HepG2 (cell line): Measurements from ENCODE around the gene LUZP2. TPM values are rescaled to one million over a fixed set of nuclear protein-coding genes. Genes with fewer than 3 reads are reported as not detected.

ENCODE experiments used
- ATAC-seq: fragments of 200-7000 bp; cut with Tn5 transposase; 3 replicates; pipeline ENCODE4 v1.9.1; 2020; ENCODE audit warnings: mild to moderate bottlenecking, moderate library complexity
- BruUV-seq: library from RNA; stranded (reverse); fragments of 400-500 nt; replicated peaks from 2 replicates; lab custom pipeline; 2021; lab: Mats Ljungman, UMichigan
- CTCF ChIA-PET: fragments of 300-600 bp; formaldehyde crosslinking; extraction: SDS; loops from one replicate; lab custom pipeline; 2021; ENCODE audit warnings: low total read pairs, inconsistent platforms, low intra/inter-chr PET ratio; lab: Yijun Ruan, JAX
- POLR2A ChIA-PET: fragments of 350-600 bp; sonication (Branson Sonifier 250); formaldehyde crosslinking; loops from one replicate; lab custom pipeline; 2020; ENCODE audit warnings: antibody characterized with exemption, inconsistent platforms; lab: Yijun Ruan, JAX
- DNase-seq: peaks from one replicate; pipeline ENCODE4 v3.0.0-alpha.2; 2015; ENCODE audit warnings: low spot score
- FAIRE-seq: peaks from 3 replicates; lab custom pipeline; 2011; peaks lifted over from hg19 to GRCh38; lab: Jason Lieb, UNC
- H2AFZ ChIP-seq: one replicate; pipeline ENCODE4 v1.6.1; 2011; ENCODE audit warnings: low read length, inconsistent platforms
- H3K27ac ChIP-seq: fragments of 300-600 bp; 3 replicates; pipeline ENCODE4 v1.8.0; 2011; ENCODE audit warnings: mixed run types, mild to moderate bottlenecking, mixed read lengths, low read length, inconsistent platforms; ENCODE audit not compliant: insufficient read depth; ENCODE audit errors: extremely low read length
- H3K27me3 ChIP-seq, 2 experiments: fragments of 200-600 bp in 1 of 2; 2 replicates in 1 of 2; 3 replicates in 1 of 2; pipeline versions ENCODE4 v1.6.0 to v1.8.0; 2011; ENCODE audit warnings: low read length in 2 of 2, mild to moderate bottlenecking in 2 of 2, moderate library complexity in 2 of 2, inconsistent platforms in 1 of 2; ENCODE audit not compliant: insufficient read depth in 2 of 2, control insufficient read depth in 1 of 2
- H3K36me3 ChIP-seq, 2 experiments: fragments of 200-600 bp in 1 of 2; replicated peaks in 1 of 2; 2 replicates in 1 of 2; 3 replicates in 1 of 2; pipeline versions ENCODE4 v1.5.1 to v1.8.0; 2011; ENCODE audit warnings: low read length in 2 of 2, inconsistent platforms in 1 of 2; ENCODE audit not compliant: insufficient read depth in 2 of 2, control insufficient read depth in 1 of 2
- H3K4me1 ChIP-seq: 2 replicates; pipeline ENCODE4 v1.5.1; 2012; ENCODE audit warnings: low read length, inconsistent platforms; ENCODE audit not compliant: insufficient read depth
- H3K4me2 ChIP-seq: 2 replicates; pipeline ENCODE4 v1.6.0; 2011; ENCODE audit warnings: low read depth, low read length, inconsistent platforms
- H3K4me3 ChIP-seq, 3 experiments: fragments of 200-600 bp in 1 of 3; sonication (generic), shearing (Covaris generic) in 1 of 3; replicated peaks in 1 of 3; 2 replicates each; pipeline ENCODE4 v1.5.1; 2011 to 2016; ENCODE audit warnings: low read length in 3 of 3, inconsistent platforms in 2 of 3, low read depth in 2 of 3, mild to moderate bottlenecking in 2 of 3, control low read depth in 1 of 3, mixed read lengths in 1 of 3; ENCODE audit not compliant: insufficient read depth in 1 of 3
- H3K79me2 ChIP-seq: one replicate; pipeline ENCODE4 v1.6.1; 2011; ENCODE audit warnings: low read length, inconsistent platforms; ENCODE audit not compliant: insufficient read depth
- H3K9ac ChIP-seq: 2 replicates; pipeline ENCODE4 v1.6.0; 2011; ENCODE audit warnings: mild to moderate bottlenecking, low read depth, low read length, inconsistent platforms; ENCODE audit not compliant: insufficient read depth
- H3K9me3 ChIP-seq: 2 replicates; pipeline ENCODE4 v1.5.1; 2012; ENCODE audit warnings: mild to moderate bottlenecking, low read length
- H4K20me1 ChIP-seq: 2 replicates; pipeline ENCODE4 v1.6.0; 2011; ENCODE audit warnings: inconsistent platforms, mild to moderate bottlenecking, low read length, moderate library complexity; ENCODE audit not compliant: insufficient read depth
- GZF1 ChIP-seq: sonication (generic); formaldehyde crosslinking; IDR thresholded peaks from 2 replicates; pipeline ENCODE4 v1.5.1; 2020; ENCODE audit warnings: mild to moderate bottlenecking, missing genetic modification reagents
- PRPF4 ChIP-seq: fragments of 200-400 bp; formaldehyde crosslinking; IDR thresholded peaks from 2 replicates; pipeline ENCODE4 v1.6.1; 2016; ENCODE audit warnings: low read length, low read depth; ENCODE audit not compliant: poor library complexity, severe bottlenecking
- SMYD3 ChIP-seq: sonication (generic); formaldehyde crosslinking; IDR thresholded peaks from 2 replicates; pipeline ENCODE4 v1.8.1; 2023; ENCODE audit warnings: mild to moderate bottlenecking, missing genetic modification reagents
- ZFP36 ChIP-seq: fragments of 150-350 bp; IDR thresholded peaks from 2 replicates; pipeline ENCODE4 v1.6.1; 2018; ENCODE audit warnings: borderline replicate concordance, low read length, low read depth; ENCODE audit not compliant: partially characterized antibody
- ZGPAT ChIP-seq: IDR thresholded peaks from 2 replicates; pipeline ENCODE4 v1.6.1; 2016; ENCODE audit warnings: mild to moderate bottlenecking
- WGBS: methylation state at CpG from one replicate; pipeline ENCODE4 v1.1.6; 2017; ENCODE audit warnings: low lambda C conversion rate; 5-methylcytosine and 5-hydroxymethylcytosine counted together
- in situ Hi-C: cut with HindIII; loops from 2 replicates; pipeline ENCODE4 v1.10.0; 2017; ENCODE audit warnings: low pct_unique_long_range_greater_than_20kb; ENCODE audit not compliant: extremely low pct_ligation_motif_present
- intact Hi-C: fragments of 100-400 bp; cut with micrococcal nuclease; formaldehyde crosslinking; loops from one replicate; pipeline ENCODE4 v1.10.0; 2022; ENCODE audit not compliant: unreplicated experiment
- polyA plus RNA-seq, 8 experiments: library from polyadenylated mRNA; depleted of rRNA in 3 of 8; stranded (reverse) in 7 of 8; unstranded in 1 of 8; fragments of >200 nt; fragmentation: Illumina TruSeq in 4 of 8; extraction: Trizol in 4 of 8; gene quantifications; 2 replicates each; pipeline versions ENCODE4 v1.2.1 to v1.2.3, GENCODE V29; 2011 to 2016; ENCODE audit warnings: low read depth in 4 of 8, missing spikeins in 1 of 8, mixed read lengths in 1 of 8; ENCODE audit not compliant: insufficient read depth in 1 of 8
- total RNA-seq, 5 experiments: library from RNA; depleted of rRNA; stranded (reverse); fragments of >200 nt; fragmentation: Illumina TruSeq; extraction: Trizol; gene quantifications; 2 replicates each; pipeline ENCODE4 v1.2.3, GENCODE V29; 2016; ENCODE audit warnings: low read depth in 1 of 5
- TF ChIP-seq, protein P1 (sequence below): sonication (generic); formaldehyde crosslinking; IDR thresholded peaks from 2 replicates; pipeline ENCODE4 v1.5.1; 2020; ENCODE audit warnings: missing genetic modification reagents, mild to moderate bottlenecking, borderline replicate concordance
- TF ChIP-seq, protein P2 (sequence below): sonication (generic); formaldehyde crosslinking; IDR thresholded peaks from one replicate; pipeline ENCODE4 v1.5.1; 2020; ENCODE audit warnings: mild to moderate bottlenecking, missing genetic modification reagents; ENCODE audit errors: not compliant biosample characterization

The LUZP2 gene
- total and polyA plus RNA-seq, 2 of the 13 experiments (the other 11 are each of a cell fraction or from before 2014, with no cell fraction given) = not detected

- TF ChIP-seq SMYD3 = no peak
- TF ChIP-seq, protein P1, sequence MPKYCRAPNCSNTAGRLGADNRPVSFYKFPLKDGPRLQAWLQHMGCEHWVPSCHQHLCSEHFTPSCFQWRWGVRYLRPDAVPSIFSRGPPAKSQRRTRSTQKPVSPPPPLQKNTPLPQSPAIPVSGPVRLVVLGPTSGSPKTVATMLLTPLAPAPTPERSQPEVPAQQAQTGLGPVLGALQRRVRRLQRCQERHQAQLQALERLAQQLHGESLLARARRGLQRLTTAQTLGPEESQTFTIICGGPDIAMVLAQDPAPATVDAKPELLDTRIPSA (CRISPR knock-in tag) = no peak
- TF ChIP-seq GZF1 (CRISPR knock-in tag) = no peak
- TF ChIP-seq, all 625 proteins: peak for 0
Observed at GRCh38 chr11:24805671-24806070, 308.8 kb downstream of the LUZP2 start (continued).

DNA sequence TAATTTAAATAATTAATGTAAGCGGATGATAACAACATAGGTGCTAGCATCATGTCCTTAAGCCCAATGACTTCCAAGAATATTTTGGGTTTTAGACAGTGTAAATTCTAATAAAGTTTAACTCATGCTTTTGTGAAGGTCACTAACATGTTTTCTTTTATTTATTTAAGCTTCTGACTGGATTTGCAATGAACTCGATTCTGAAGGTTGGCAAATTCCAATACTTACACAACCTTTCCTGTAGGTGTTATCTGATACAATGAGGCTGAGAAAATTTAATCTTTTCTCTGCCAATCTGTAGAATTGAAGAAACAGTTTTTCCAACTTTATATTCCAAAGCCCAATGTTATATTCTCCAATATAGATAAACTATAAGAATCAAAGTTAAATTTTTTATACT, 311.3 kb downstream of the LUZP2 start:
- BruUV-seq = no TSS peak
- 45% methylated on average over 2 of the region's 2 CpGs for WGBS
- H3K27ac ChIP-seq = no peak overlapping the region
- no peaks in the 10 kb centered on the region for H3K79me2 ChIP-seq
- ChIA-PET CTCF (no interaction called here), POLR2A (no interaction called here)
- in situ Hi-C loops = no loop called here
- TF ChIP-seq, protein P2, sequence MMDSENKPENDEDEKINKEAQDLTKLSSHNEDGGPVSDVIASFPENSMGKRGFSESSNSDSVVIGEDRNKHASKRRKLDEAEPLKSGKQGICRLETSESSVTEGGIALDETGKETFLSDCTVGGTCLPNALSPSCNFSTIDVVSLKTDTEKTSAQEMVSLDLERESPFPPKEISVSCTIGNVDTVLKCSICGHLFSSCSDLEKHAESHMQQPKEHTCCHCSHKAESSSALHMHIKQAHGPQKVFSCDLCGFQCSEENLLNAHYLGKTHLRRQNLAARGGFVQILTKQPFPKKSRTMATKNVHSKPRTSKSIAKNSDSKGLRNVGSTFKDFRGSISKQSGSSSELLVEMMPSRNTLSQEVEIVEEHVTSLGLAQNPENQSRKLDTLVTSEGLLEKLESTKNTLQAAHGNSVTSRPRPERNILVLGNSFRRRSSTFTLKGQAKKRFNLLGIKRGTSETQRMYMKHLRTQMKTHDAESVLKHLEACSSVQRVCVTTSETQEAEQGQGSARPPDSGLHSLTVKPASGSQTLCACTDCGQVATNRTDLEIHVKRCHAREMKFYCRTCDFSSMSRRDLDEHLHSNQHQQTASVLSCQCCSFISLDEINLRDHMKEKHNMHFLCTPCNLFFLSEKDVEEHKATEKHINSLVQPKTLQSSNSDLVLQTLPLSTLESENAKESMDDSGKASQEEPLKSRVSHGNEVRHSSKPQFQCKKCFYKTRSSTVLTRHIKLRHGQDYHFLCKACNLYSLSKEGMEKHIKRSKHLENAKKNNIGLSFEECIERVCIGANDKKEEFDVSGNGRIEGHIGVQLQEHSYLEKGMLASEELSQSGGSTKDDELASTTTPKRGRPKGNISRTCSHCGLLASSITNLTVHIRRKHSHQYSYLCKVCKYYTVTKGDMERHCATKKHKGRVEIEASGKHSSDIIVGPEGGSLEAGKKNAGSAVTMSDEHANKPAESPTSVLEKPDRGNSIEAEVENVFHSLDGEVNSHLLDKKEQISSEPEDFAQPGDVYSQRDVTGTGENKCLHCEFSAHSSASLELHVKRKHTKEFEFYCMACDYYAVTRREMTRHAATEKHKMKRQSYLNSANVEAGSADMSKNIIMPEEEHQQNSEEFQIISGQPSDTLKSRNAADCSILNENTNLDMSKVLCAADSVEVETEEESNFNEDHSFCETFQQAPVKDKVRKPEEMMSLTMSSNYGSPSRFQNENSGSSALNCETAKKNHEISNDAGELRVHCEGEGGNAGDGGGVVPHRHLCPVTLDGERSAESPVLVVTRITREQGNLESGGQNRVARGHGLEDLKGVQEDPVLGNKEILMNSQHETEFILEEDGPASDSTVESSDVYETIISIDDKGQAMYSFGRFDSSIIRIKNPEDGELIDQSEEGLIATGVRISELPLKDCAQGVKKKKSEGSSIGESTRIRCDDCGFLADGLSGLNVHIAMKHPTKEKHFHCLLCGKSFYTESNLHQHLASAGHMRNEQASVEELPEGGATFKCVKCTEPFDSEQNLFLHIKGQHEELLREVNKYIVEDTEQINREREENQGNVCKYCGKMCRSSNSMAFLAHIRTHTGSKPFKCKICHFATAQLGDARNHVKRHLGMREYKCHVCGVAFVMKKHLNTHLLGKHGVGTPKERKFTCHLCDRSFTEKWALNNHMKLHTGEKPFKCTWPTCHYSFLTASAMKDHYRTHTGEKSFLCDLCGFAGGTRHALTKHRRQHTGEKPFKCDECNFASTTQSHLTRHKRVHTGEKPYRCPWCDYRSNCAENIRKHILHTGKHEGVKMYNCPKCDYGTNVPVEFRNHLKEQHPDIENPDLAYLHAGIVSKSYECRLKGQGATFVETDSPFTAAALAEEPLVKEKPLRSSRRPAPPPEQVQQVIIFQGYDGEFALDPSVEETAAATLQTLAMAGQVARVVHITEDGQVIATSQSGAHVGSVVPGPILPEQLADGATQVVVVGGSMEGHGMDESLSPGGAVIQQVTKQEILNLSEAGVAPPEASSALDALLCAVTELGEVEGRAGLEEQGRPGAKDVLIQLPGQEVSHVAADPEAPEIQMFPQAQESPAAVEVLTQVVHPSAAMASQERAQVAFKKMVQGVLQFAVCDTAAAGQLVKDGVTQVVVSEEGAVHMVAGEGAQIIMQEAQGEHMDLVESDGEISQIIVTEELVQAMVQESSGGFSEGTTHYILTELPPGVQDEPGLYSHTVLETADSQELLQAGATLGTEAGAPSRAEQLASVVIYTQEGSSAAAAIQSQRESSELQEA (CRISPR knock-in tag) = no peak
- TF ChIP-seq PRPF4 (no peak), ZGPAT (CRISPR knock-in tag) (no peak), ZFP36 (no peak)
- ATAC-seq (no peak), DNase-seq (no peak), FAIRE-seq (no peak)
- H3K27me3 ChIP-seq = no peaks in the 10 kb centered on the region
- no peak overlapping the region for H2AFZ ChIP-seq
- H3K9ac ChIP-seq = no peak overlapping the region
- no peaks in the 10 kb centered on the region for H3K4me1 ChIP-seq
- H4K20me1 ChIP-seq = no peaks in the 10 kb centered on the region
- H3K36me3 ChIP-seq = no peaks in the 10 kb centered on the region
- H3K4me2 ChIP-seq = no peak overlapping the region
- no peaks in the 10 kb centered on the region for H3K9me3 ChIP-seq
- H3K4me3 ChIP-seq = no peak overlapping the region
- intact Hi-C loops = no loop called here
